NB4 (cell line): Measurements from ENCODE around the gene CNTN1.

Source experiments
- DNase-seq: peaks from one replicate; pipeline ENCODE4 v3.0.0; 2010; ENCODE audit warnings: low read depth
- H3K4me3 ChIP-seq: one replicate; pipeline ENCODE4 v1.5.1; 2011; ENCODE audit warnings: mild to moderate bottlenecking, low read depth, low read length, moderate library complexity
- CTCF ChIP-seq: IDR thresholded peaks from one replicate; pipeline ENCODE4 v1.5.1; 2012; ENCODE audit warnings: low read depth, low read length
- MAX ChIP-seq: IDR thresholded peaks from 2 replicates; pipeline ENCODE4 v1.6.1; 2011; ENCODE audit warnings: low read depth, low read length
- MYC ChIP-seq: IDR thresholded peaks from 2 replicates; pipeline ENCODE4 v1.6.1; 2011; ENCODE audit warnings: low read depth, low read length
- POLR2A ChIP-seq: IDR thresholded peaks from 2 replicates; pipeline ENCODE4 v1.6.1; 2011; ENCODE audit warnings: mild to moderate bottlenecking; ENCODE audit not compliant: insufficient read length; ENCODE audit errors: extremely low read depth

The CNTN1 gene

GRCh38 chr12:40768125-40768864 is 76.1 kb downstream of the CNTN1 start:
- no peak overlapping the region for H3K4me3 ChIP-seq
- TF ChIP-seq MYC (no peak), MAX (no peak), POLR2A (no peak), CTCF (no peak)
- no peak for DNase-seq

- no peak for TF ChIP-seq POLR2A
- no peak for TF ChIP-seq CTCF
- no peak for TF ChIP-seq MYC
- no peak for TF ChIP-seq MAX
- no peak for DNase-seq
- no peak overlapping the region for H3K4me3 ChIP-seq
Observed at GRCh38 chr12:40769846-40770245, 77.6 kb downstream of the CNTN1 start.

GRCh38 chr12:40770781-40771180 is 78.5 kb downstream of the CNTN1 start:
- H3K4me3 ChIP-seq, result no peak overlapping the region
- TF ChIP-seq MYC, result no peak
- TF ChIP-seq MAX, result no peak
- no peak for TF ChIP-seq POLR2A
- no peak for TF ChIP-seq CTCF
- no peak for DNase-seq

- DNase-seq, result no peak
- no peak overlapping the region for H3K4me3 ChIP-seq
- TF ChIP-seq CTCF (no peak), MYC (no peak), POLR2A (no peak), MAX (no peak)
Observed at GRCh38 chr12:40775661-40776060, 83.4 kb downstream of the CNTN1 start.

GRCh38 chr12:40784102-40784501 is 91.9 kb downstream of the CNTN1 start:
- DNase-seq, result no peak
- TF ChIP-seq MYC (no peak), MAX (no peak), CTCF (no peak), POLR2A (no peak)
- H3K4me3 ChIP-seq, result no peak overlapping the region
